Endometrial microvascular endothelial cells (primary cell): ENCODE data around the gene EREG. TPM values are rescaled to one million over a fixed set of nuclear protein-coding genes. Genes with fewer than 3 reads are reported as not detected.
"Not testable (repeated sequence)": the region's sequence is repeated elsewhere in the genome, so short reads cannot be mapped to it uniquely, and the experiment has no call there.

Experiments
- in situ Hi-C: cut with HindIII; loops from 2 replicates; pipeline ENCODE4 v1.10.0; 2017; ENCODE audit warnings: low sequenced_read_pairs, low pct_unique_long_range_greater_than_20kb; ENCODE audit errors: inconsistent ontology term
- total RNA-seq: library from RNA; depleted of rRNA; stranded (reverse); fragments of >200 nt; gene quantifications from one replicate; pipeline ENCODE4 v1.2.3, GENCODE V29; 2015; ENCODE audit errors: inconsistent ontology term

EREG gene
- total RNA-seq, 1 donor from 2014 or later, result not detected

- in situ Hi-C loops, result no loop called here
Observed at GRCh38 chr4:74338792-74339333, 26.1 kb upstream of the EREG start.

GRCh38 chr4:74339501-74339900, 25.4 kb upstream of the EREG start:
- in situ Hi-C loops, result no loop called here

- in situ Hi-C loops, result not testable (repeated sequence)
Observed at GRCh38 chr4:74340421-74340820, 24.5 kb upstream of the EREG start.

- in situ Hi-C loops, result no loop called here
Observed at GRCh38 chr4:74344031-74344430, 20.9 kb upstream of the EREG start.

GRCh38 chr4:74353858-74354257, 11.1 kb upstream of the EREG start:
- in situ Hi-C loops, result no loop called here

- in situ Hi-C loops, result no loop called here
Observed at GRCh38 chr4:74357965-74358364, 7.0 kb upstream of the EREG start.

GRCh38 chr4:74361671-74362070, 3.3 kb upstream of the EREG start:
- in situ Hi-C loops, result no loop called here

- in situ Hi-C loops, result no loop called here
Observed at GRCh38 chr4:74362347-74362746, 2.6 kb upstream of the EREG start.

GRCh38 chr4:74364256-74364651, 691 bp upstream of the EREG start:
- in situ Hi-C loops, result no loop called here

GRCh38 chr4:74365761-74366160, 816 bp downstream of the EREG start:
- in situ Hi-C loops, result no loop called here

GRCh38 chr4:74366367-74366911, 1.5 kb downstream of the EREG start:
- in situ Hi-C loops, result no loop called here

- in situ Hi-C loops, result no loop called here
Observed at GRCh38 chr4:74367656-74368290, 2.8 kb downstream of the EREG start.

- in situ Hi-C loops, result no loop called here
Observed at GRCh38 chr4:74368596-74368995, 3.7 kb downstream of the EREG start.

- in situ Hi-C loops, result no loop called here
Observed at GRCh38 chr4:74369855-74370254, 4.9 kb downstream of the EREG start.

- in situ Hi-C loops, result no loop called here
Observed at GRCh38 chr4:74370912-74371311, 6.0 kb downstream of the EREG start.

- in situ Hi-C loops, result no loop called here
Observed at GRCh38 chr4:74374128-74374527, 9.2 kb downstream of the EREG start.

- in situ Hi-C loops, result loop anchor here (25.0 kb wide), 1 partner anchor 163 kb away; no protein-coding TSS in a partner anchor
Observed at GRCh38 chr4:74374561-74375327, 9.8 kb downstream of the EREG start.

- in situ Hi-C loops, result loop anchor here (25.0 kb wide), 1 partner anchor 161 kb away; no protein-coding TSS in a partner anchor
Observed at GRCh38 chr4:74375824-74376426, 11.0 kb downstream of the EREG start.

- in situ Hi-C loops, result loop anchor here (25.0 kb wide), 1 partner anchor 160 kb away; no protein-coding TSS in a partner anchor
Observed at GRCh38 chr4:74376888-74377483, 12.0 kb downstream of the EREG start.
